Activated naive CD8-positive, alpha-beta T cell treated with anti-CD3 and anti-CD28 coated beads for 36 hours (primary cell): ENCODE measurements around the gene RAE1. TPM values are rescaled to one million over a fixed set of nuclear protein-coding genes. Genes with fewer than 3 reads are reported as not detected.
A peak's percentile ranks its signal among the peaks of the same experiment; 100 is the strongest.
"Not testable (repeated sequence)": the region's sequence is repeated elsewhere in the genome, so short reads cannot be mapped to it uniquely, and the experiment has no call there.

ENCODE experiments used
- DNase-seq: peaks from one replicate; pipeline ENCODE4 v3.0.0; 2021
- H3K27ac Mint-ChIP-seq: one replicate; pipeline ENCODE4 v1.8.0; 2022; ENCODE audit warnings: mild to moderate bottlenecking, moderate library complexity, mixed read lengths
- H3K27me3 Mint-ChIP-seq: one replicate; pipeline ENCODE4 v1.8.0; 2022; ENCODE audit warnings: mild to moderate bottlenecking, mixed read lengths
- H3K36me3 Mint-ChIP-seq: one replicate; pipeline ENCODE4 v1.8.0; 2021; ENCODE audit warnings: mild to moderate bottlenecking, mixed read lengths
- H3K4me1 Mint-ChIP-seq: one replicate; pipeline ENCODE4 v1.8.0; 2021; ENCODE audit warnings: mixed read lengths
- H3K4me3 Mint-ChIP-seq: one replicate; pipeline ENCODE4 v1.8.0; 2022; ENCODE audit warnings: mild to moderate bottlenecking, moderate library complexity, mixed read lengths
- H3K9me3 Mint-ChIP-seq: one replicate; pipeline ENCODE4 v1.8.0; 2022; ENCODE audit warnings: mixed read lengths
- total RNA-seq, 2 experiments: library from RNA; stranded (reverse); gene quantifications; one replicate each; pipeline ENCODE4 v1.2.3, GENCODE V29; 2021

RAE1 gene
- total RNA-seq, 2 experiments from 2014 or later: 59.0 to 60.0 TPM

DNA sequence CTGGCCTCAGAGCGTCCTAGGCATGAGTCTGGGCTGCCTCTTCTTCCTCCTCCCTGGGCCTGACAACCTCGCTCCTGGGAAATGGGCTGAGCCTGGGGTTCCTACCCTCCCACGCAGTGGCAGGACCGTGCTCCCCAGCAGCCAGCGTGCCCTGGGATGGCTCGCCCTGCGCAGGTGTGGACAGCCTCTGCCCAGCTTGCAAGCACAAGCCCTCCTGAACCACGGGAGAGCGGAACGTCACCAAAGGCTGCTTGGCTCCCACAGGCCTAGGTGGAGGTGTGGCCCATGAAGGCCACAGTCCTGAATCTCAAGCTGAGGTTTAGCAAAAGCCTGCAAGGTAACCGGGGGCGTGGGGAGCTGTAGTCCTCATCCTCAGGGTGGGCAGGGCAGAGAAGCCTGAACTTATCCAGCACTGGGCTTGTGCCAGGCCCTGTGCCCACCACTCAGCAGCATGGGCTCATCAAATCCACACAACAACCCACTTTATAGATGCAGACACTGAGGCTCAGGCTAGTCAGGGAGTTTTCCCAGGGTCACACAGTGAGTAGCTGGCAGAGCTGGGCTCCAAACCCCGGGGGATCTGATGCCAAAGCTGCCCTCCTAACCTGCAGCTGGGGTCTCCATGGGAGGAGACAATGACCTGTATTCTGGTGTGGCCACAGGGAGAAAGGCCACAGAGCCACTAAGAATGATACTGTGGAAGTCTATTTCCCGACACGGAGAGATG, 65.4 kb downstream of the RAE1 start:
- H3K36me3 Mint-ChIP-seq: no peaks in the 10 kb centered on the region
- no peak overlapping the region for H3K27ac Mint-ChIP-seq
- DNase-seq: no peak
- H3K27me3 Mint-ChIP-seq: no peaks in the 10 kb centered on the region
- H3K9me3 Mint-ChIP-seq: no peaks in the 10 kb centered on the region
- H3K4me3 Mint-ChIP-seq: no peak overlapping the region
- H3K4me1 Mint-ChIP-seq: peaks cover 7% of the 10 kb centered on the region

DNA sequence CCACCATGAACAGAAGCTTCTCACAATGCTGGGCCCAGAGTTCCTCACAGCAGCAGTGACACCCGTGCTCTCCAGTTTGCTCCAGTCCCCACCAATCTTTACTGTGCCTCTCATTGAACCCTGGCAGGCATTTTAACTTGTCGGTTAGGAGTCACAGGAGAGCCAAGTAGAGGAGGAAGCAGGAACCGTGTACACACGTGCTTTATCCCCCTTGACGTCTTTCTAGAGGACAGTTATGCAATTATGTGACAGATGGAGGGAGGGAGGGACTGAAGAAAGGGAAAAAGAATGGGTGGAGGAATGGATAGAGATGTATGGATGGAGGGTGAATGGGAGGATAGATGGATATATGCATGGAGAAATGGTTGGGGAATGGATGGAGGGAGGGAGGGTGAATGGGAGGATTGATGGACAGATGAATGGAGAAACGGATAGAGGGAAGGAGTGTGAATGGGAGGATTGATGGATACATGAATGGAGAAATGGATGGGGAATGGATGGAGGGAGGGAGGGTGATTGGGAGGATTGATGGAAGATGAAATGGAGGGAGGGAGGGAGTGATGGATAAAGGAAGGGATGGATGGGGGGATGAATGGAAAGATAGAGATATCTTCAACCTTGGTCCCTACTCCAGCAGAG, 66.1 kb downstream of the RAE1 start:
- Mint-ChIP-seq H3K27ac (no peak overlapping the region), H3K9me3 (no peaks in the 10 kb centered on the region), H3K4me3 (no peak overlapping the region), H3K36me3 (no peaks in the 10 kb centered on the region), H3K4me1 (peaks cover 7% of the 10 kb centered on the region), H3K27me3 (no peaks in the 10 kb centered on the region)
- DNase-seq: no peak

DNA sequence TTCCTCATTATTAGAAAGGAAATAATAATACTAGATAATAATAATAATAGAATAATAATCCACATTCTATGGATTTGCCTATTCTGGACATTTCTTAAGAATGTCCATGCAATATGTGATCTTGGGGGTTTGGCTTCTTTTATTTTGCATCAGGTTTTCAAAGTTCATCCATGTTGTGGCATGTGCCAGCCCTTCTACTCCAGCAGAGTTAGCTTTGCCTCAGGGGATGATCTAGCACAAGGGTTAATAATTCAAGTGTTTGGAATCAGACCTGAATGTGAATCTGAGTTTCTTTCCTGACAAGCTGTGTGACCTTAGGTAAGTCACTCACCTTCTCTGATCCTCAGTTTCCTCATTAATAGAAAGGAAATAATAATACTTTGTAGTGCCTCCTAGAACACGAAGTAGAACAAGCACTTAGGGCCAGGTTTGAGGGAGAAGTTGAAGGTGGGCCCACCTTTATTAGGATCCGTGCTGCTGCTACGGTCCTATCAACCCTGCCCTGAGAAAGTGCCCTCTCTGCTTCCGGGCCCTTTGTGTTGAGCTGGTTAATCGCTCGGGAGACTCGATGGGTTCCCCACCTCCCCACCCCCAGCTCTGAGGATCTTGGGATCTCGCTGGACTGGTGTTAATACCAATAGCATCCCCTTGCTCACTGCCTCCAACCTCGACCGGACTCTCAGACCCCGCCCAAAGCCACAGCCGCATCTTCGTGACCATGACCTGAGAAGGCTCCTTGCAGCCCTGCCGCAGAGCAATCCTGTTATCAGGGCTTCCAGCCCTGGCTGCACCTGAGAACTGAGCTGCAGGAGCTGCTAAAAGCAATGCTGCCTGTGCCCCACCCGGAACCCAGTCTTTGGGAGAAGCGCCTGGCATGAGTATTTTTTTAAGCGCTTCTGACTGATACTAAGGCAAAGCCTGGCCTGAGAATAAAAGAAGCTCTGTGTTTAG, 67.0 kb downstream of the RAE1 start:
- Mint-ChIP-seq H3K36me3 (no peaks in the 10 kb centered on the region), H3K9me3 (no peaks in the 10 kb centered on the region), H3K27me3 (no peaks in the 10 kb centered on the region), H3K27ac (no peak overlapping the region), H3K4me1 (peaks cover 5% of the 10 kb centered on the region), H3K4me3 (no peak overlapping the region)
- DNase-seq: no peak

DNA sequence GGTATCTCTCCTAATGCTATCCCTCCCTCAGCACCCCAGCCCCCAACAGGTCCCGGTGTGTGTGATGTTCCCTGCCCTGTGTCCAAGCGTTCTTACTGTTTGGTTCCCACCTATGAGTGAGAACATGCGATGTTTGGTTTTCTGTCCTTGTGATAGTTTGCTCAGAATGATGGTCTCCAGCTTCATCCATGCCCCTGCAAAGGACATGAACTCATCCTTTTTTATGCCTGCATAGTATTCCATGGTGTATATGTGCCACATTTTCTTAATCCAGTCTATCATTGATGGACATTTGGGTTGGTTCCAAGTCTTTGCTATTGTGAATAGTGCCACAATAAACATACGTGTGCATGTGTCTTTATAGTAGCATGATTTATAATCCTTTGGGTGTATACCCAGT, 68.4 kb downstream of the RAE1 start:
- not testable (repeated sequence) for H3K4me3 Mint-ChIP-seq, H3K36me3 Mint-ChIP-seq, H3K27me3 Mint-ChIP-seq, H3K9me3 Mint-ChIP-seq, H3K27ac Mint-ChIP-seq, DNase-seq
- peaks cover 11% of the 10 kb centered on the region for H3K4me1 Mint-ChIP-seq

DNA sequence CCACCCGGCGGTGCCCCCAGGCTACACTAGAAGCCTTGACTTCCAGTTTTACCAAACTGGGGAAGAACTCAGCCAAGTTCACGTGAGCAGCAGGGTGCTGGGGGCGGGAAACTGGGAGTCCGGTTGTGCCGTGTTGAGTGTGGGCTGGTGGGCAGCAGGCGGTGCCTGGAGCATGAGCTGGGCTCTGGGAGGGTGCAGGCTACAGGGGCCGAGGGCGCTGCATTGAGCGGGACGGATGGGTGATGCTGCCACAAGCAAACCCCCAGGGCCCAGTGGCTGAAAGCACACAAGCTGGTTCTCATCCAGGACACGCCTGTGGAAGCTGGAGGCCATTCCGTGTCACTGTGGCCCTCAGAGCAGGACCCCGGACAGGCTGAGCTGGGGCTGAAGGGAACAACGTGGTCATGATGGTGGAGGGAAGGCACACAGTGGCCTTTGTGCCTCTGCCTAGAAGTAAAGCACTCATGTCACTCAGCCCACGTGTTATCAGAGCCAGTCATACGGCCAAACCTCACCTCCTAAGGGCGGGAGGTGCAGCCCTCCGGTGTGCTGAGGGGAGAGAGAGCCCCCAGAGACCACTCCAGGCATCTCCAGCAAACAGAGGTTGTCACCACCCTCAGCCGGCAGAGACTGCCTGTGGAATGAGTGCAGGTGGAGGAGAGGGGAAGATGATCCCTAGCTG, 69.7 kb downstream of the RAE1 start:
- Mint-ChIP-seq H3K9me3 (no peaks in the 10 kb centered on the region), H3K4me3 (no peak overlapping the region), H3K27me3 (no peaks in the 10 kb centered on the region), H3K27ac (no peak overlapping the region), H3K4me1 (peaks cover 19% of the 10 kb centered on the region), H3K36me3 (no peaks in the 10 kb centered on the region)
- DNase-seq: no peak

DNA sequence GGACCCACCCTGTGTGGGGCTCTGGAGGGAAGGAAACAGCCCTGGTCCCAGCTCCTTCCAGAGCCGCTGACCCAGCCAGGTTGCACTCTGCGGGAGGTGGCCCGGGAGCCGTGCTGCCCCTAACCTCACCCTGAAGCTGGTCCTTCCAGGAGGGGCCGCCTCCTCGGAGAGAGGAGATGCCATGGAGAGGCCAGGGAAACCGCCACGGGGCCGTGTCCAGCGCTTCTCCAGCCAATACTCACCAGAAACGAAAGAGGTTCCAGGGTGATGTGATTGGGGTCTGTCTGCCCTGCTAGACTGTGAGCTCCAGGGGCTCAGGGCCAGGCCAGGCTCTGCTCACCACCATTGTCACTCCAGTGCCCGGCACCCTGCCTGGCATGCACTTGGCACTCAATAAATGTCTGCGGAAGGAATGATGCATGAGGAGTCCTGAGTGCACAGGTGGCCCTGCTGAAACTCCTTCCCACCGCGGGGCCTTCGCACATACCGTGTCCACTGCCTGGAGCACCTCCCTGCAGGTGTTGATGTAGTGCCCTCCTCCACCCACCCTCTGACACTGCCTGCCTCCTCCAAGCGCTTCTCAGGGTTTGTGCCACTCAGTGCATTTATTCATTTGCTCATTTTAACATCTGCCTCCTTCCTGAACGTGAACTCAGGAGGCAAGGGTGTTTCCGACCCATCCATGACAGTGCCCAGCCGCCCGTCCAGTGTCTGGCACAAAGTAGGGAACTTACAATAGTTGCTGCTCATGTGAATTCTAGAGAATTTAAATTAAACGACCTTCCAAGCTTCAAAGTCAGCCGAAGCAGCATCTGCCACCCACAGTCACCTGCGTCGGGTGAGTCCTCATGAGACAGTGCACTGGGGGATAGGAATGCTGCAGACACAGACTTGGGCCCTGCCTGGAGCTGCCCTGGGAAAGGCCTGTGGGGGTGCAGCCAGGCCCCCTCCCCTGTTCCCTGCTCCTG, 70.5 kb downstream of the RAE1 start:
- Mint-ChIP-seq H3K4me3 (no peak overlapping the region), H3K27me3 (no peaks in the 10 kb centered on the region), H3K36me3 (no peaks in the 10 kb centered on the region), H3K4me1 (peaks cover 17% of the 10 kb centered on the region), H3K27ac (no peak overlapping the region), H3K9me3 (no peaks in the 10 kb centered on the region)
- no peak for DNase-seq

DNA sequence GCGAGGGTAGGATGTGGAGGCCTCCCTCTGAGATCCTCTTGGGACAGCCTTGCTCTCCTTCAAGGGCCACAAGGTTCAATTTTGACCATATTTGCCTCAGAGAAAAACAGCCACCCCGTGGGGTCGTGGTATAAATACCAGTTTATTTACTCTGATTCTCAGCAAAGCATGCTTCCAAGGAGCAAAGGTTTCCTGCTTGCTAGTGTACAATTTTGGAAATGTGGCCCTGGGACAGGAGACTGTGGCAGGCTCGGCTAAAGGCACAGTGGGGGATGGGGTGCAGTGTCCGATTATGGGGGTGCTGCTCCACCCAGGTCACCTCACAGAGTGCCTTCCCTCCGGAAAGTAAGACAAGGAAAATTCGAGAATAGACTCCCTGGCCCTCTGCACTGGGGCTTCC, 71.2 kb downstream of the RAE1 start:
- H3K4me1 Mint-ChIP-seq: peaks cover 23% of the 10 kb centered on the region
- no peak overlapping the region for H3K27ac Mint-ChIP-seq
- no peak for DNase-seq
- H3K4me3 Mint-ChIP-seq: no peak overlapping the region
- no peaks in the 10 kb centered on the region for H3K9me3 Mint-ChIP-seq
- no peaks in the 10 kb centered on the region for H3K36me3 Mint-ChIP-seq
- H3K27me3 Mint-ChIP-seq: no peaks in the 10 kb centered on the region

DNA sequence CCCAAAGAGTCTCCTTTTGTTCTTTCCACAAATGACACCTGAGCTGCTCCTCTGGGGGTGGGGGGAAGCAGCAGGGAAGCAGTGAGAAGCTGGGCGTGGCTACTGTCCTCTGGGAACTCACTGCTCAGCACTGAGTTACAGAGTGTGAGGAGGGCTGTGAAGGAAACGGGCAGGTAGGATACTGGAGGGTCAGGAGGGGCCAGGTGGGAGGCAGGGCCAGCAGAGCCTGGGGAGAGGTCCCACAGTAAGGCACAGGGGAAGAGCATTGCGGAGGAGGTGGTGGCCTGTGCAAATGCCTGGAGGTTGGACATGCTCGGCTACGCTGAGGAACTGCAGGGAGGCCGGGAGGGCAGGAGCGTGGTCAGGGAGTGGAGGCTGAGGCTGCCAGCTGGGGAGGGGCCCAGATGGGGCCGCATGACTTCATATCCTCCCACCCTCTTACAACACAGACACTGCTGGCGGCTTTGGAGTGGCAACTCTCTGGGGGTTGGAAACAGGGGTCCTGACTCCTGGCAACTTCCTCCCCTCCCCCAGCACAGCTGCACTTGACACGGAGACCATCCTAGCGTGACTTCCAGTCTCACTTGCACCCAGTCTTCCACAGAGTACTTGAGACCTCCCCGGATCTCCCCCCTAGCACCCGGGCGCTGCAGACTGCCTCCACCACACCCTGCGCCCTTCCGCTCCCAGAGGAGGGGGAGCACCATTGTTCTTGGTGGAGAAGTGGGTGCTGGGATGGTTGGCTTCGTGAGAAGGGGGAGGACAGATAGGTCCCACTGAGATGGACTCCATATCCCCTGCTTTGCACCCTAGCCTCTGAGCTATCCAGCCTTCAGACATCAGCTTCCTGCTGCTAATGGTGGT, 74.3 kb downstream of the RAE1 start:
- Mint-ChIP-seq H3K27ac (peak overlapping the region; percentile 31), H3K36me3 (no peaks in the 10 kb centered on the region), H3K4me3 (peak overlapping the region; percentile 16)

DNA sequence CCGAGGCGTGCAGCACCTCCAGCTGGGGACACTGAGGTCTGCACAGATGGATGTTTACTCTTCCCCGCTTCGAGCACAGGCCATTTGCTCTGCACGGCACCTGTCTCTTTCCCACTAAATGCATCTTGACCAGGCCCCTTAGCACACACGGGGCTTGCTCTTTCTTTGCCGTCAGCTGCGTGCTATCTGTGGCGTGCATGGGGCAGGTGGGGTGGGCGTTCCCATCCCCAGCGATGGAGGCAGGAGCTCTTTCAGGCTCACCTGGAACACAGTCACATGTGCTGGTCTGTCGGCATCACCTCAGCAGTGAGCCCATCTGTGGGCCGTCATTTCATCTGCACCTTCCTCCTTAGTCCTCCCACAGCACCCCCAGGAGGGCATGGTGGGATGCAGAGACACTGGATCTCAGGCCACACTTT, 75.2 kb downstream of the RAE1 start:
- H3K27me3 Mint-ChIP-seq: no peaks in the 10 kb centered on the region
- no peaks in the 10 kb centered on the region for H3K9me3 Mint-ChIP-seq
- DNase-seq: no peak
- H3K4me3 Mint-ChIP-seq: no peak overlapping the region
- peaks cover 32% of the 10 kb centered on the region for H3K4me1 Mint-ChIP-seq
- H3K27ac Mint-ChIP-seq: no peak overlapping the region
- H3K36me3 Mint-ChIP-seq: no peaks in the 10 kb centered on the region

More for the DNA sequence above, 74.3 kb downstream of the RAE1 start:
- H3K4me1 Mint-ChIP-seq: peaks cover 28% of the 10 kb centered on the region
- no peak for DNase-seq
- no peaks in the 10 kb centered on the region for H3K27me3 Mint-ChIP-seq
- H3K9me3 Mint-ChIP-seq: no peaks in the 10 kb centered on the region

DNA sequence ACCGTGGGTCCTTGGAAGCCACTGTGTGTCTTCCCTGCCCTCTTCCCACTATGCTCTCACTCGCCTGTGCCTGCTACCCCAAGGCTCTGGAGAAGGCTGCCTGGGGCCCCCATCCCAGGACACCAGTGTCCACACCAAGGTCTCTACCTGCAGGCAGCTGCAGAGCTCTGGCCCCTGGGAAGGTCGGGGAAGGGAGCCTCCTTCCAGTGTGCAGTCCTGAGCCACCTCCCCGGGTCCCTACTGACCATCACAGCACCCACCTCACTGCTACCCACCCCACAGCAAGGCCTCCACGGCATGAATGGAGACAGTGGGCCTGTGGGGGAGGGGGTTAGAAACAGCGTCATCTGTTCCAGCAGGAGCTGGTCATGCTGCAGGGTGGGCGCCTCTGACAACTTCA, 75.8 kb downstream of the RAE1 start:
- Mint-ChIP-seq H3K27ac (no peak overlapping the region), H3K4me1 (peaks cover 36% of the 10 kb centered on the region), H3K36me3 (no peaks in the 10 kb centered on the region), H3K4me3 (no peak overlapping the region), H3K27me3 (no peaks in the 10 kb centered on the region), H3K9me3 (no peaks in the 10 kb centered on the region)
- DNase-seq: no peak

DNA sequence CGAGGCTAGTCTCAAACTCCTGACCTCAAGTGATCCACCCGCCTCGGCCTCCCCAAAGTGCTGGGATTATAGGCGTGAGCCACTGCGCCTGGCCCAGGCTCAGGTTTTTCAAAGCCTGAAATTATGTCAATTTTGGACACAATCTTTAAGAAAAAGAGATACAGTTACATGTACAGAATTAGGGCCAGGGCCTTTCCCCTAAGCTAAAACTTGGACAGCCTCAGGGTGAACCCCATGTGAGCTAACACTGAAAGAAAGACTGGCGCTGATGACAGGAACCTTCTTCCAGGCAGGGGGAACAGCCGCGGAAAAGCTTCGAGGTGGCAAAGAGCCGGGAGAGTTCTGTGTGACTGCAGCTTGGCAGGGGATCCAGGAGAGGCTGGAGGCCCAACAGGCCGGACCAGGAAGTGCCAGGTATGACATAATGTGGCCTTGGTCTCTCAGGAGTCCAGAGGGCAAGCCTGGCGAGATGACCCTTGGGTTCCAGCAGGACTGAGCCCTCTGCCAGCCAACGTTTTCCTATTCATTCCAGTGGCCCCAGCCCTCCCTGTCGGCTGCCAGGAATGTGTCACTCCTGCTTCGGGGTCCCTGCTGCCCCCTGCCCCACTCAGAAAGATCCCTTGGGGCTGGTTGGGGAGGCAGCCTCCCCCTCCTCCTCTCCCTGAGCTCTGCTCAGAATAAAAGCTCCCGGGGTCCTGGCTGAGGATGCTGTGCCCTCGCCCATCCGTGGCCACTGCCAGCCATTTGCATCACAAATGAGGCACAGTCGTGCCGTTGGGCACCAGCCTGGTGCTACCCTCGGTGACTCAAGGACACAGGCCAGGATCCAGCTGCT, 77.5 kb downstream of the RAE1 start:
- Mint-ChIP-seq H3K27me3 (no peaks in the 10 kb centered on the region), H3K4me3 (no peak overlapping the region), H3K4me1 (peaks cover 50% of the 10 kb centered on the region), H3K27ac (no peak overlapping the region), H3K36me3 (peaks cover 9% of the 10 kb centered on the region), H3K9me3 (no peaks in the 10 kb centered on the region)
- no peak for DNase-seq
